Measurements from ENCODE around the gene OR7G1.
"Not testable (repeated sequence)": the region's sequence is repeated elsewhere in the genome, so short reads cannot be mapped to it uniquely, and the experiment has no call there.

Gene OR7G1

DNA sequence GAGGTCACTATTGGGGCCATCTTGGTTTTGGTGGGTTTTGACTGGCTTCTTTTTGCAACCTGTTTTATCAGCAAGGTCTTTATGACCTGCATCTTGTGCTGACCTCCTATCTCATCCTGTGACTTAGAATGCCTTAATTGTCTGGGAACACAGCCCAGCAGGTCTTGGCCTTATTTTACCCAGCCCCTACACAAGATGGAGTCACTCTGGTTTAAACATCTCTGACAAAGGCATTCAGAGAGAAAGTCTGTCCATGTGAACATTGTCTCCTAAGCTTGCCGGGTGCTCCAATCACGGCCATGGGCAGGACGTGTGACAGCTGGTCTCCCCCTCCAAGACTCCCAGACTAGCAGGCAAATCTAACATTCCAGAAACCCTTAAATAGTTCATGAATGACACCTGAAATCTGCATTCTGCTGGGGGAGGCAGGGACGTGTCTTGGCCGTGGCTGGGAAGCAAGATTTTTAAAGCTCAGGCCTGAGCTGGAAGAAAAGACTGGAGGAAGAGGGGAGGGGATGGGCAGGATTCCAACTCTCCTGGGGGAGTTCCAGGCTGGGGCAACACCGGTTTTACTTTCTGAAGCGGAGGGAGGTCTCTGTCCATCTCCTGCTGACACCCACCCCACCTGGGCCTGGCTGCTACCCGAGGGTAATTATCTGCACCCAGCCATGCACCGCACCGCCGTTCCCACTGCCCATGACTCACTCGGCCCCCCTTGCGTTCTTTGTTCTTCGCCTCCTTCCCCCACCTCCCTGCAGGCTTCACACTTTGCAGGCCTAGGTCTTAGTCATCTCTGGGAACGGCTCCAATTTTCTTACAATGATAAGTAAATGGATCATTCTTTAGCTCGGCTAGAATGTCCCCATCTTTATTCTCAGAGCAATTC lies 40.3 kb downstream of the OR7G1 start:
- TF ChIP-seq, protein P1, sequence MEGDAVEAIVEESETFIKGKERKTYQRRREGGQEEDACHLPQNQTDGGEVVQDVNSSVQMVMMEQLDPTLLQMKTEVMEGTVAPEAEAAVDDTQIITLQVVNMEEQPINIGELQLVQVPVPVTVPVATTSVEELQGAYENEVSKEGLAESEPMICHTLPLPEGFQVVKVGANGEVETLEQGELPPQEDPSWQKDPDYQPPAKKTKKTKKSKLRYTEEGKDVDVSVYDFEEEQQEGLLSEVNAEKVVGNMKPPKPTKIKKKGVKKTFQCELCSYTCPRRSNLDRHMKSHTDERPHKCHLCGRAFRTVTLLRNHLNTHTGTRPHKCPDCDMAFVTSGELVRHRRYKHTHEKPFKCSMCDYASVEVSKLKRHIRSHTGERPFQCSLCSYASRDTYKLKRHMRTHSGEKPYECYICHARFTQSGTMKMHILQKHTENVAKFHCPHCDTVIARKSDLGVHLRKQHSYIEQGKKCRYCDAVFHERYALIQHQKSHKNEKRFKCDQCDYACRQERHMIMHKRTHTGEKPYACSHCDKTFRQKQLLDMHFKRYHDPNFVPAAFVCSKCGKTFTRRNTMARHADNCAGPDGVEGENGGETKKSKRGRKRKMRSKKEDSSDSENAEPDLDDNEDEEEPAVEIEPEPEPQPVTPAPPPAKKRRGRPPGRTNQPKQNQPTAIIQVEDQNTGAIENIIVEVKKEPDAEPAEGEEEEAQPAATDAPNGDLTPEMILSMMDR (IDR thresholded peaks at IDR 0.05; ENCODE audit: low read depth, low read length): no peak
- peak; percentile 98 for DNase-seq (ENCODE audit: low read depth, low spot score)
- in situ Hi-C loops (cut with HindIII; ENCODE audit: low sequenced_read_pairs): no loop called here
- no peak overlapping the region for H3K4me3 ChIP-seq (ENCODE audit: low read depth, low read length)

GRCh38 chr19:9073806-9074205 lies 41.8 kb downstream of the OR7G1 start:
- in situ Hi-C loops (cut with HindIII; ENCODE audit: low sequenced_read_pairs): no loop called here
- TF ChIP-seq, protein P1 (IDR thresholded peaks at IDR 0.05; ENCODE audit: low read depth, low read length): no peak
- DNase-seq (ENCODE audit: low read depth, low spot score): no peak
- no peak overlapping the region for H3K4me3 ChIP-seq (ENCODE audit: low read depth, low read length)

GRCh38 chr19:9071720-9072119 lies 43.8 kb downstream of the OR7G1 start:
- H3K4me3 ChIP-seq (ENCODE audit: low read depth, low read length); in situ Hi-C loops (cut with HindIII; ENCODE audit: low sequenced_read_pairs); DNase-seq (ENCODE audit: low read depth, low spot score): not testable (repeated sequence)

DNA sequence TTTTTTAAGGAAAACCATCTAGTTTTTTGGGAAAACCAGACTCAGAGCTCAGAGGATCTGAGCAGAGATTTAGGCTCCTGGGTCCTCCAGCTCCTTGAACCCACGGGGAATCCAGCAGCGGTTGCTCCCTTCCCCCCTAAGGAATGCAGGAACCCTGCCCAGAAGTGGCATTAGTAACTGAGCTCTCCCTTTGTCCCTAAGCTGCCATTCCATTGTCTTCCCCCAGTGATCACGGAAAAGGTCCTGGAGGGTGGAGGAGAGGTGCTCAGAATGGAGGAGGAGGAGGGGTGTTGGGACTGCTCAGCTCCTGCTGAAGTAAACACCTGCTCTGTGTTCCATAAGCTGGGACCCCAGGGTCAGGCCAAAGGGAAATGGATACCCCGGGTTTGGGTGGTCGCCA lies 45.5 kb downstream of the OR7G1 start:
- H3K4me3 ChIP-seq (ENCODE audit: low read depth, low read length): no peak overlapping the region
- TF ChIP-seq, protein P1 (IDR thresholded peaks at IDR 0.05; ENCODE audit: low read depth, low read length): no peak
- in situ Hi-C loops (cut with HindIII; ENCODE audit: low sequenced_read_pairs): no loop called here
- DNase-seq (ENCODE audit: low read depth, low spot score): no peak

DNA sequence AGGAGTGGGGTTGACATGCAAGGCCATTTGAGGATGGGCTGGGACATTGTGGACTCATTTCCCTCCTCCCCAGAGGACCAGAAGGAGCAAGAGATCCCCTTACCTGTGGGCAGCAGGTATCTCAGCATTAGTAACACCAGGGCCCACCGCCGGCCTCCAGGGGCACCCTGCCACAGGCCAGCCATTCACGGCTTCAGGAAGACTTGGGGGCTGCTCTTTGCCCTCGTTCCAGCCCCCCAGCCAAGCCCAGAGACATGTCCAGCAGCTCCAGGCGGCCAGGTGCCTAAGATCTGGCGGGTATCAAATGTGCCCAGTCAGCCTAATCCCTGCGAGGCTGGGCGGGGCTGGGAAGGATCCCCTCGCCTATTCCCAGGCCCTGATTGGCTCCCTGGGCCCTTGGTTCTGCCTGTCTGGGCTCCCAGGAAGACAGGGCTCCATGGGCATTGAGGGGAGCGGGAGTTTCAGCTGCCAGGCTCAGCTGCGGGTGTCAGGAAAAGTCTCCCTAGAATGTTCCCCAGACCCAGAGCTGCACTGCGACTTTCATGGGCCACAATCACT lies 50.0 kb downstream of the OR7G1 start:
- no peak for DNase-seq (ENCODE audit: low read depth, low spot score)
- no peak overlapping the region for H3K4me3 ChIP-seq (ENCODE audit: low read depth, low read length)
- TF ChIP-seq, protein P1 (IDR thresholded peaks at IDR 0.05; ENCODE audit: low read depth, low read length): no peak
- in situ Hi-C loops (cut with HindIII; ENCODE audit: low sequenced_read_pairs): no loop called here

Measured in astrocyte of the spinal cord (primary cell).